Pancreas (tissue), 10 donors: Measurements from ENCODE around the gene UBE2K. TPM values are rescaled to one million over a fixed set of nuclear protein-coding genes. Genes with fewer than 3 reads are reported as not detected.
A peak's percentile ranks its signal among the peaks of the same experiment; 100 is the strongest.
"Not testable (repeated sequence)": the region's sequence is repeated elsewhere in the genome, so short reads cannot be mapped to it uniquely, and the experiment has no call there.

ENCODE experiments used
- ATAC-seq, 4 donors: fragments of 200-7000 bp; cut with Tn5 transposase; one replicate each; pipeline versions ENCODE4 v1.8.0 to v1.9.1; 2020; ENCODE audit warnings: mild to moderate bottlenecking in 4 of 4, moderate library complexity in 4 of 4
- DNase-seq, 6 donors: peaks; one replicate each; pipeline ENCODE4 v3.0.0-alpha.2; 2020
- FAIRE-seq: peaks from 2 replicates; lab custom pipeline; 2012; peaks lifted over from hg19 to GRCh38; lab: Jason Lieb, UNC
- H3K27ac ChIP-seq, 4 donors: fragments of 200-600 bp; sonication (generic); 1 replicate in 3 of 4; 2 replicates in 1 of 4; pipeline versions ENCODE4 v1.5.0 to v1.8.0; 2020
- H3K27me3 ChIP-seq, 4 donors: fragments of 200-600 bp; one replicate each; pipeline ENCODE4 v1.8.0; 2021
- H3K36me3 ChIP-seq, 3 donors: fragments of 200-600 bp; sonication (generic) in 1 of 3; one replicate each; pipeline versions ENCODE4 v1.5.0 to v1.8.0; 2020 to 2021
- H3K4me1 ChIP-seq, 3 donors: fragments of 200-600 bp; one replicate each; pipeline ENCODE4 v1.8.0; 2021
- H3K4me3 ChIP-seq, 4 donors: fragments of 200-600 bp; sonication (generic) in 2 of 4; one replicate each; pipeline versions ENCODE4 v1.5.0 to v1.8.0; 2020 to 2021
- H3K9me3 ChIP-seq, 4 donors: fragments of 200-600 bp; one replicate each; pipeline ENCODE4 v1.8.0; 2021
- WGBS, 2 donors: extraction: QIAGEN DNeasy Blood & Tissue Kit; methylation state at CpG; one replicate each; pipeline ENCODE4 v1.1.7; 2013; 5-methylcytosine and 5-hydroxymethylcytosine counted together
- intact Hi-C, 3 donors: fragments of 100-400 bp; cut with DNase I; formaldehyde crosslinking; loops; one replicate each; pipeline versions ENCODE4 v1.11.1 to v1.14.2; 2022
- polyA plus RNA-seq, 2 donors: library from polyadenylated mRNA; stranded (reverse); fragments of 200-250 nt; gene quantifications; one replicate each; pipeline ENCODE4 v1.2.3, GENCODE V29; 2013
- total RNA-seq, 6 donors: library from RNA; stranded (reverse); fragmentation: NEBNext Ultra II Directional in 4 of 6; extraction: Animal tissue kit (Norgen Biotek cat#: 25700) in 4 of 6; gene quantifications; one replicate each; pipeline versions ENCODE4 v1.2.1 to v1.2.4, GENCODE V29; 2021 to 2023
- TF ChIP-seq, protein P1 (sequence below), 4 donors: fragments of 200-600 bp; sonication (generic) in 3 of 4; IDR thresholded peaks; one replicate each; pipeline versions ENCODE4 v1.5.0 to v1.8.0; 2021; ENCODE audit warnings: antibody characterized with exemption in 4 of 4
- donor health status: healthy with polysubstance abuse.
- donor health status: DM: no; HTN: no; CAD: no; lungs with moderate emphysema.
- donor health status: DM: no; HTN: no; CAD: no.
- donor health status: control.
- donor health status: control.
- donor health status: Bipolar disorder and iron deficiency.
- donor health status: DM: yes; HTN: yes; CAD: no.
- donor health status: DM: no; HTN: no; CAD: no.
- donor health status: DM: no; HTN: no; CAD: no.
- donor health status: DM: yes; HTN: yes; CAD: no.

Gene UBE2K
- total and polyA plus RNA-seq, 8 donors = 14.1 to 32.4 (median 19.3) TPM

DNA sequence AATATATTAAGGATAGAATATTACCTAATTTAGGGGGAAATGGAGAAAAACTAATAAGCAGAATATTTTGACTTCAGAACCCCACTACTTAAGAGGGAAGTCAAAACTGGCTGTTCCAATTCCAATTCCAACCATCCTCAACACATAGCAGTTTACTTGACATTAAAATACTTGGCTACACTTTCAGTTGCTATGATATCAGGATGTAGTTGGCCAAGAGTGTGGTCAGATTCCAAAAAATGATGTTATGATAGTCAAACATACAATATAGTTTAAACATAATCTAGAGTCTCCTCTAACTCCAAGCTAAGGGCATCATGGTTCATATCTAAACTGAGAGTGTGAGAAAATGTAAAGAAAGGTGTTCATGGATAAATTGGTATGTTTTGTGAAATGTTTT, 42.7 kb upstream of the UBE2K start:
- Histone ChIP-seq H3K27me3 (no peaks in the 10 kb centered on the region), H3K4me1 (peaks cover 0 to 6% (median 4%) of the 10 kb centered on the region in 3 donors), H3K9me3 (no peaks in the 10 kb centered on the region), H3K4me3 (no peak overlapping the region), H3K36me3 (no peaks in the 10 kb centered on the region), H3K27ac (peak overlapping the region in 1 of 4 donors; percentile 12)
- ATAC-seq (peak in 2 of 4 donors; percentile 27 to 29), DNase-seq (no peak), FAIRE-seq (no peak)
- TF ChIP-seq, protein P1, sequence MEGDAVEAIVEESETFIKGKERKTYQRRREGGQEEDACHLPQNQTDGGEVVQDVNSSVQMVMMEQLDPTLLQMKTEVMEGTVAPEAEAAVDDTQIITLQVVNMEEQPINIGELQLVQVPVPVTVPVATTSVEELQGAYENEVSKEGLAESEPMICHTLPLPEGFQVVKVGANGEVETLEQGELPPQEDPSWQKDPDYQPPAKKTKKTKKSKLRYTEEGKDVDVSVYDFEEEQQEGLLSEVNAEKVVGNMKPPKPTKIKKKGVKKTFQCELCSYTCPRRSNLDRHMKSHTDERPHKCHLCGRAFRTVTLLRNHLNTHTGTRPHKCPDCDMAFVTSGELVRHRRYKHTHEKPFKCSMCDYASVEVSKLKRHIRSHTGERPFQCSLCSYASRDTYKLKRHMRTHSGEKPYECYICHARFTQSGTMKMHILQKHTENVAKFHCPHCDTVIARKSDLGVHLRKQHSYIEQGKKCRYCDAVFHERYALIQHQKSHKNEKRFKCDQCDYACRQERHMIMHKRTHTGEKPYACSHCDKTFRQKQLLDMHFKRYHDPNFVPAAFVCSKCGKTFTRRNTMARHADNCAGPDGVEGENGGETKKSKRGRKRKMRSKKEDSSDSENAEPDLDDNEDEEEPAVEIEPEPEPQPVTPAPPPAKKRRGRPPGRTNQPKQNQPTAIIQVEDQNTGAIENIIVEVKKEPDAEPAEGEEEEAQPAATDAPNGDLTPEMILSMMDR (IDR thresholded peaks at IDR 0.05) = no peak
- intact Hi-C loops = no loop called here

DNA sequence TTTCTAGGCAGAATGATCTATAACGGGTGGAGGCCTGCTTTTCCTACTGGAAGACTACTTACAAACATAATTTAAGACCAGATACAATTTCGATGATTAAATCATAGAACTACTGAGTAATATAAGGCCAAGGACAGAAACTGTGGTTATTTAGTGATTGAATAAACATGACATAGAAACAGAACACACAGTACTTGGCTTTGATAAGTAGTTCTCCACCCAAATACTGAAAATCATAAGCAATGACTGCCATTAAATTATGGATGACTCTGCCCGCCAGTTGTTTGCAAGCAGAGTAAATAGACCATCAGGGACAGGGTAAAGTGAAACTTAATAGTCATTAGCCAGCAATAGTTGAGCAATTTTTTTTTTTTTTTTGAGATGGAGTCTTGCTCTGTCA, 42.1 kb upstream of the UBE2K start:
- TF ChIP-seq, protein P1 (IDR thresholded peaks at IDR 0.05) = no peak
- no peak overlapping the region for H3K4me3 ChIP-seq
- H3K27ac ChIP-seq = peak overlapping the region in 1 of 4 donors; percentile 12
- intact Hi-C loops = no loop called here
- ATAC-seq (peak; percentile 67 to 92 (median 78)), DNase-seq (peak in 1 of 6 donors; percentile 18), FAIRE-seq (no peak)
- 34 to 43% methylated on average over 3 of the region's 3 CpGs for WGBS, 2 donors
- H3K4me1 ChIP-seq = peaks cover 0 to 6% (median 4%) of the 10 kb centered on the region in 3 donors
- no peaks in the 10 kb centered on the region for H3K27me3 ChIP-seq
- H3K36me3 ChIP-seq = no peaks in the 10 kb centered on the region
- H3K9me3 ChIP-seq = no peaks in the 10 kb centered on the region

DNA sequence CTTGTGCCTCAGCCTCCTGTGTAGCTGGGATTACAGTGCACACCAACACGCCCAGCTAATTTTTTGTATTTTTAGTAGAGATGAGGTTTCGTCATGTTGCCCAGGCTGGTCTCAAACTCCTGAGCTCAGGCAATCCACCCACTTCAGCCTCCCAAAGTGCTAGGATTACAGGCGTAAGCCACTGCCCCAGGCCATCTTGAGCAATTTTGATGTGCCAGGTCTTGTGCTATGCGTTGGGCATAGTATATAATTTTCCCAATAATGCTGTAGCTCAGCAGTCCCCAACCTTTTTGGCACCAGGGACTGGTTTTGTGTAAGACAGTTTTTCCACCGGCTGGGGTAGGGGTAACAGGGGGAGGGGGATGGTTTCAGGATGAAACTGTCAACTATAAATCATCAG, 41.3 kb upstream of the UBE2K start:
- H3K9me3 ChIP-seq, ATAC-seq, H3K27ac ChIP-seq, H3K27me3 ChIP-seq, H3K36me3 ChIP-seq, FAIRE-seq, intact Hi-C loops, H3K4me3 ChIP-seq, H3K4me1 ChIP-seq, DNase-seq: not testable (repeated sequence)
- 93 to 98% methylated on average over 5 of the region's 5 CpGs for WGBS, 2 donors

DNA sequence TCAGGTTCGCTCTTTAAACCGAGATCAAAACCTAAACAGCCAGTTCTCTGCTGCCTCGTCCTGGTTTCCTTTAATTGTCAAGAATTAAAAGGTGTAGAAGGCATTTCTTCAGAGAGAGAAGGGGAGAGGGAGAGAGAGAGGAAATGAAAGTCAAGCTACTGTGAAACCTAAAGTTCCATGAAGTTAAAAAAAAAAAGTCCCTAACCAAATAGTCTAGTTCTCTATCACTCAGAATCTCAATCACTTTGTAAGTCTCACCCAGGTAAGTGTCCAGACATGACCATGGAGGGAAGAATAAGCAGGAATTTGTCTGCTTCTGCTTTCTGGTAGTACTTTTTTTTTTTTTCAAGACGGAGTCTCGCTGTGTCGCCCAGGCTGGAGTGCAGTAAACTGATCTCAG, 40.5 kb upstream of the UBE2K start:
- no peaks in the 10 kb centered on the region for H3K27me3 ChIP-seq
- DNase-seq = no peak
- ATAC-seq = no peak
- no peaks in the 10 kb centered on the region for H3K9me3 ChIP-seq
- peaks cover 0 to 6% (median 4%) of the 10 kb centered on the region in 3 donors for H3K4me1 ChIP-seq
- no peak overlapping the region for H3K4me3 ChIP-seq
- TF ChIP-seq, protein P1 (IDR thresholded peaks at IDR 0.05) = no peak
- 90 to 94% methylated on average over 6 of the region's 6 CpGs for WGBS, 2 donors
- FAIRE-seq = no peak
- H3K36me3 ChIP-seq = no peaks in the 10 kb centered on the region
- no peak overlapping the region for H3K27ac ChIP-seq
- intact Hi-C loops = no loop called here

DNA sequence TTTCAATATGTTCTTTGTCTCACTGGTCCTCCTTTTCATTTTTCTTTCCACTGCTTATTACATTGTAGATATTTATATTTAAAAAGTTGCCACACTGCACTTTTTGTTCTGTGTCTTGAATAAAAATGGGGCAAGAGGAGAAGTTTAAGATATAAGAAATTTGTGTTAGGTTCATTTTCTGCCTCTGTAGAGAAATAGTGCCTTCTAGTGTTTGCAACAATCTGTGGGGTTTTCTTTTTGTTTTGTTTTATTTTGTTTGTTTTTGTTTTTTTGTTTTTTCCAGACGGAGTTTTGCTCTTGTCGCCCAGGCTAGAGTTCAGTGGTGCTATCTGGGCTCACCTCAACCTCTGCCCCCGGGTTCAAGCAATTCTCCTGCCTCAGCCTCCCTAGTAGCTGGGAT, 39.2 kb upstream of the UBE2K start:
- no peaks in the 10 kb centered on the region for H3K27me3 ChIP-seq
- H3K4me3 ChIP-seq = no peak overlapping the region
- ATAC-seq (no peak), FAIRE-seq (no peak), DNase-seq (no peak)
- H3K36me3 ChIP-seq = no peaks in the 10 kb centered on the region
- H3K4me1 ChIP-seq = peaks cover 0 to 6% (median 4%) of the 10 kb centered on the region in 3 donors
- TF ChIP-seq, protein P1 (IDR thresholded peaks at IDR 0.05) = no peak
- WGBS, 2 donors = 75 to 82% methylated on average over 3 of the region's 3 CpGs
- intact Hi-C loops = no loop called here
- H3K9me3 ChIP-seq = no peaks in the 10 kb centered on the region
- H3K27ac ChIP-seq = no peak overlapping the region
